ENCODE results near the gene NPC1.
"Not testable (repeated sequence)": the region's sequence is repeated elsewhere in the genome, so short reads cannot be mapped to it uniquely, and the experiment has no call there.

Gene NPC1

GRCh38 chr18:23608211-23608610, 21.9 kb upstream of the NPC1 start:
- DNase-seq = no peak

DNA sequence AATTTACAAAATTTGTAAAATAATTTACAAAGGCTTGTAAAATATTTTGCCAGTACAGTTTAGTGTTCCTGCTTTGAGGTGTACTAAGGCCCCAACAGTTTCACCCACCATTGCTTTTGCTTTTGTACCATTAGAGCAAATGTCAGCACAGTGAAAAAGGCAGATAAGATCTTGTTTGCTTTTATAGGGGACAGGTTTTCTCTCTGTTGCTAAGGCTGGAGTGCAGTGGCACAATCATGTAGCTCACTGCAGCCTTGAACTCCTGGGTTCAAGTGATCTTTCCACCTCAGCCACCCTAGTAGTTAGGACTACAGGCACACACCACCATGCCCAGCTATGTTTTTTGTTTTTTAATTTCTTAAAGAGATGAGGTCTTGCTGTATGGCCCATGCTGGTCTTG, 19.6 kb upstream of the NPC1 start:
- no peak for DNase-seq

- no peak for DNase-seq
These were observed 13.5 kb upstream of the NPC1 start for GRCh38 chr18:23599809-23600208.

DNA sequence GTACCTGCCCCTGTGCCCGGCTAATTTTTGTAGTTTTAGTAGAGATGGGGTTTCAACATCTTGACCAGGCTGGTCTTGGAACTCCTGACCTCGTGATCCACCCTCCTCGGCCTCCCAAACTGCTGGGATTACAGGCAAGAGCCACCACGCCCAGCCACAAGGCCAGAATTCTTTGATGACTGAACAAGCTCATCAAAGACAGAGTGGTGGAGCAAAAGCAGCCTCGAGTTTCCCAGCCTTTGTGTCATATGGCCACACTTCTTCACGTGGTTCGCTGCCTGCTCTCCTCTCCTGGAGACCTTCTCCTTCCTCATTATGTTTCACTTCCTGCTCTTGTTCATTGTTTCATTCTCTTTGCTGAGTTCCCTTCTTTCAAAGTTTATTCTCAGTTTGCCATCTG, 9.9 kb upstream of the NPC1 start:
- DNase-seq = no peak

- no peak for DNase-seq
These were observed 9.3 kb upstream of the NPC1 start for GRCh38 chr18:23595591-23595990.

- DNase-seq = peak; percentile 74
These were observed 7.4 kb upstream of the NPC1 start for GRCh38 chr18:23593720-23594119.

GRCh38 chr18:23592911-23593310, 6.6 kb upstream of the NPC1 start:
- DNase-seq = no peak

GRCh38 chr18:23591011-23591410, 4.7 kb upstream of the NPC1 start:
- DNase-seq = peak; percentile 52

- DNase-seq = peak; percentile 32
These were observed 2.7 kb upstream of the NPC1 start for GRCh38 chr18:23588836-23589560.

GRCh38 chr18:23587220-23587642, 925 bp upstream of the NPC1 start:
- DNase-seq = no peak

GRCh38 chr18:23585897-23586248, 433 bp downstream of the NPC1 start:
- no peak for DNase-seq

GRCh38 chr18:23585007-23585871, 1.1 kb downstream of the NPC1 start:
- DNase-seq = no peak

DNA sequence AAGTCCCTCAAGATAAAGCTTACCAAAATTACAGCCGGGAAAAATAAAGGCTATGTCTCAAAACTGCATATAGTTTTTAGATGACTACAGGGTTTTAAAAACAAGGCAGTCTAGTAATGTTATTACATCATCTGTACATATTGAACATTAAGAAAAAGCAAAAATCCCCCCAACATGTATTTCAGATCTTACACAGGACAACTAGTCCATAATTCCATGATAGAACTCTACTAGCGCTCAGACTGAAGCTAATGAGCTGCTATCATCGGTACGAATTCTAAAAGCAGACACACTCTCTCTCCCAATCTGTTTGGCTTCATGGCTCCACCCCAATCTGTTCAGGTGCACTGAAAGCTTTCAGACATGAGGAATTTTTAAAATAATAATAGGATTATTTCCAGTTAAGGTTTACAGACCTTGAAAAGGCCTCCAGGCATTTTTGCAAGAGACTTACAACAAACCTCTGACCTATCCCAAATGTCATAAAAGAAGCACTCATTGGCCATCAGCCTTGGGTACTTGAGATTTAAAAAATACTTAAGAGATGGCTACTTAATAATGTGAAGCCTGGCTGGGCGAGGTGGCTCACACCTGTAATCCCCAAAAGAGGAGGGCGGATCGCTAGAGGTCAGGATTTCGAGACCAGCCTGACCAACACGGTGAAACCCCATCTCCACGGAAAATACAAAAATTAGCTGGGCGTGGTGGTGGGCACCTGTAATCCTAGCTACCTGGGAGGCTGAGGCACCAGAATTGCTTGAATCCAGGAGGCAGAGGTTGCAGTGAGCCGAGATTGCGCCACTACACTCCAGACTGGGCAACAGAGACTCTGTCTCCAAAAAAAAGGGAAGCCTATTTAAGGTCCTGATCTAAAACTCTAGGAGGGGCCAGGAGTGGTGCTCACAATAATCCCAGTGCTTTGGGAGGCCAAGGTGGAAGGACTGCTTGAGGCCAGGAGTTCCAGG, 2.0 kb downstream of the NPC1 start:
- DNase-seq = no peak

- DNase-seq = no peak
These were observed 3.0 kb downstream of the NPC1 start for GRCh38 chr18:23583071-23583865.

- peak; percentile 57 for DNase-seq
These were observed 5.5 kb downstream of the NPC1 start for GRCh38 chr18:23580677-23581367.

DNA sequence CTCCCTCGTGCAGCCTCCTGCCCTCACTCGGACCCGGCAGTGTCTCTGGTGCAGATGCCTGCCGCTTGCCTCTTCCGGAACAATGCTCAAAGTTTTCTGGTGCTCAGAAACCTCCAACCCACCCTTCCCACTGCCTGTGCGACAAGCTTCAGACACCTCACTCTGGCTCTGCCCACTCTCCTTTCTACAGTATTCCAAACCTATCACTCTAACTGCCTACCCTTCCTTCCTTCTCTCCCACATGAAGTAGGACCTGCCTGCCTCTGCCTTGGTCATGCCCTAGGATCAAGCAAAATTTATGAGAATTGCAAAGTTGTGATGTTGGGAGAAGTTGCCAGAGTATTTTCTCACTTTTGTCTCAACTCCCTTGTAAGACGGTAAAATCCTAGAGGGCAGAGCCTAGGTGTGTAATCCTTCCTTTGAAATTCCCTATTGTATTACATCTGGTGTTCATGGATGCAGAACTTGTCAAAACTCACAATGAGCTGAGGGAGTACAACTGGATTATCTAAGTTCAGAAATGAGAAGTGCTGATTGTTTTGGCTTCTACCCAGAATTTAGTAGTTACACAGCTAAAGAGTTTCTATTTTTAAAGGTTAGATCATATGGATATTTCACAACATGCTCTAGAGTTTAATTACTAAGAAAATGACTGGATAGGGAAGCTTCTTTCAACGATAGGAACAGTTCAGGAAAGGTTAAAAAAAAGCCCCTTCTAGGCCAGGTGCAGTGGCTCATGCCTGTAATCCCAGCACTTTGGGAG, 7.2 kb downstream of the NPC1 start:
- peak; percentile 20 for DNase-seq

DNA sequence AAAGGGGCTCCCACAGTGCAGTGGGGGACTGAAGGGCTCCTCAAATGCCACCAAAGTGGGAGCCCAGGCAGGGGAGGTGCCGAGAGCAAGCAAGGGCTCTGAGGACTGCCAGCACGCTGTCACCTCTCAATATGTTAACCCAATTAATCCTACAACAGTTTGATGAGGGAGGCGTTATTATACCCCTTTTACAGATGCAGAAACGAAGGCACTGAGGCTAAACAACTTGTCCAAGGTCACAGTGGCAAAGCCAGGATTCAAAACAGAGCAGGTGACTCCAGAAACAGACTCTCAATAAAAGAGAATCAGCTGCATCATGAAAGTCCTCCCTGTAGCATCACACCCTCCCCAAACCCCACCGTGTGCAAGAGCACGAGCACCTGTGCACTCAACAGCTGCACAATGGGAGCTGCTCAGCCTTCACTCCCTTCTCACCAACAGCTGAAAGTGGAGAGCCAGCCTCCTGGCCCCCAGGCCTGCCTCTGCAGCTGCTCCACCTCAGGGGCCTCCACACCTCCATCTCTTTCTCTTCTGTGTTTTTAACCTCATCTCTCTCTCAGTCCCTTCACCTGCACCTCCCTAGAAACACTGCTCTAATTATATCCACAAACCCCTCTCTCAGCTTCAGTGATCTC, 8.1 kb downstream of the NPC1 start:
- no peak for DNase-seq

DNA sequence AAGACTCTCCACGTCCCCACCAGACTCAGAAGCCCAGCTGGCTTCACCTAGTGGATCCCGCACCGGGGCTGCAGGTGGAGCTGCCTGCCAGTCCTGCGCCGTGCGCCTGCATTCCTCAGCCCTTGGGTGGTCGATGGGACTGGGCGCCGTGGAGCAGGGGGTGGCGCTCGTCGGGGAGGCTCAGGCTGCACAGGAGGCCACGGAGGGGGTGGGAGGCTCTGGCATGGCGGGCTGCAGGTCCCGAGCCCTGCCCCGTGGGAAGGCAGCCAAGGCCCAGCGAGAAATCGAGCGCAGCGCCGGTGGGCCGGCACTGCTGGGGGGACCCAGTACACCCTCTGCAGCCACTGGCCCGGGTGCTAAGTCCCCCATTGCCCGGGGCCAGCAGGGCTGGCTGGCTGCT, 8.8 kb downstream of the NPC1 start:
- DNase-seq = not testable (repeated sequence)

DNA sequence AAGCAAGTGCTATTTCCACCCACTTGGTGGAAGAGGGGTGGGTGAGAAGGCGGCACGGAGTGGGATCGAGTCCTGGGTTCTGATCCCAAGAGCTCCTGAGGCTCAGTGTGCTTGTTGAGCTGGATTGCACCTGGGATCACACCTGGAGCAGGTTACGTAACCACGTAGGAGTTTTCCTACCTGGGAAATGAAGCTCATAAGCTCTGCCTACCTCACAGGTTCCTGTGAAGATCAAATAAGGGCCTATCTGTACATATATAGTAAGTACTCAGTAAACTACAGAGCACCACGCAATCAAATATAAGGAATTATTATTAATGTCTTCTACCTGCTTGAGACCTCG, 11.0 kb downstream of the NPC1 start:
- no peak for DNase-seq

GRCh38 chr18:23574611-23575308, 11.5 kb downstream of the NPC1 start:
- DNase-seq = no peak

Data from fibroblast of upper back skin (primary cell).